ENCODE results near the gene NTRK3.

Gene NTRK3

DNA sequence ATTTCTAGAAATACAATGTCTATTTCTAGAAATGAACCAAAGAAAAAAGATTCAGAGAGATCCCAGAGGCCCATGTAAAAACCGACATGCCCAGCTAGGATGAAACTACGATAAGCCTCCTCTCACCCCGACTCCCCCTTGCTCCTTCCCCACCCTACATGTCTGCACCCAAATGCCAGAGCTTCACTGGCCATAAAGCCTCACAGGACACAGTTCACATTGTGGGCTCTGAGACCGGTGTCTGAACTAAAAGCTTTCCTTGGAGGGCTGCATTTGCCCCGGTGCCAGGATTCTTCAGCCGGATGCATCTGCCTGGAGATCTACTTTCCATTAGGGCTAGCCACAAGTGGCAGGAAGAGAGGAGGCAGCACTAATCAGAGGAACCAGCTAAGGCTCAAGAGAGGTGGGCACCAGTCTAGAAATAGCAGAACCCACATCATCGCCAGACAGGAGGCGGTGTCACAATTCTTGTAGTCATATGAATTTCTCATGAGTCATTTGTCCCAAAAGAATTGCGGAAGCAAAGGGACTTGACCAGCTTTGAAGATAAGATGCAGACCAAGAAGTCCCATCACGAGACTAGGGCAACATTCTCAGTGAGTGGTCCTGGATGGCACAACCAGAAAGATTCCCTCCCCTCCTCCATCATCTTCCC is 353.6 kb downstream of the NTRK3 start:
- no peak for DNase-seq (ENCODE audit: low spot score)
- FAIRE-seq, result no peak

DNA sequence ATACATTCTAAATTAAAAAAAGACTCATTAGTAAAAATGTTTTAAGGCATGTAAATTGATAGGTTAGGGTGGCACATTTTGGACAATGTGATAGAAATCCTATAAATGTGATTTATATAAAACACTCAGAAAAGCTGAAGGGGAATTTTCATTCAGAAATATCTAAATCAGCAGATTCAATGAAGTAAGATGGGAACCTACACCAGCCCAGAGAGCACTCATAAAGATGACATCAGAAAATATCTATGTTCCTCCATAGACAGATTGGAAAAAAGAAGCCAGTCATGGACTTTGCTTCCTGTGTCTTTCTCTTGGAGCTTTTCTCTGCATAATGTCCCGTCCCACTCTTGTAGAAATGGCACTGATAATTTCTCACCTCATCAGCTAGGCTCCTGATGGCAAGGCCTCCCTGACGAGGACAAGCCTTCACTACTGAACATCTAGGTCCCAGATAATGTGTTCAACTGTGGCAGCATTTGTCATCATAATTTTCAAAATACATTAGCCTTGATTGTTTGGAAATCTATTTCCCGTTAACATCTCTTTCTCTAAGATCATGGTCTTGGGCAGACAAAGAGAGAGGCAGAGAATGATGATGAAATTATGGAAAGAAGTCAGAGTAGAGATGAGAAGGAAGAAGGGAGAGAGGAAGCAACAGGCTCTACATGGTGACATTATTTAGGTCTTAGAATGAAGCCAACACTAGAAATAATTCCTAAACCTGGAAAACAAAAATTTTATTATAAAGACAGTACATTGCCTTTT is 354.4 kb downstream of the NTRK3 start:
- no peak for FAIRE-seq

DNA sequence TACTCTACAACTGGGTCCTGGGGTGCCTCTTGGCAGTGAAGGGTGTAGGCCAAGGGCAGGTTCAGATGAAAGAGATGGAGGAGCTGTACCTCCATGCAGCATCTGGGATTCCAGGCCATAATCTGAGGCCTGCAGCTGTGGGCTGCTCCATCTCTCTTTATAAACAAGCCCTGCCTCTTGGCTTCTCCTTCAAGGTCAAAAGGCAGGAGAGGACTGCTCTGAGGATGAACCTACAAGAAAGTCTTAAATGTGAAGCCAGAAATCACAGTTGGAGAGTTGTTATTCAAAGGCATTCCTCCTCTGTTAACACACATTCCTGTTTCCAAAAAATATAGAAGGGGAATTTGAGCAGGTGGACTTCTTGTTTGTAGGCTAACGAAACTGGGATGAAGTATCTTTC is 355.5 kb downstream of the NTRK3 start:
- no peak for DNase-seq (ENCODE audit: low spot score)
- FAIRE-seq, result no peak

More for the DNA sequence above, 354.4 kb downstream of the NTRK3 start:
- no peak for DNase-seq (ENCODE audit: low spot score)

DNA sequence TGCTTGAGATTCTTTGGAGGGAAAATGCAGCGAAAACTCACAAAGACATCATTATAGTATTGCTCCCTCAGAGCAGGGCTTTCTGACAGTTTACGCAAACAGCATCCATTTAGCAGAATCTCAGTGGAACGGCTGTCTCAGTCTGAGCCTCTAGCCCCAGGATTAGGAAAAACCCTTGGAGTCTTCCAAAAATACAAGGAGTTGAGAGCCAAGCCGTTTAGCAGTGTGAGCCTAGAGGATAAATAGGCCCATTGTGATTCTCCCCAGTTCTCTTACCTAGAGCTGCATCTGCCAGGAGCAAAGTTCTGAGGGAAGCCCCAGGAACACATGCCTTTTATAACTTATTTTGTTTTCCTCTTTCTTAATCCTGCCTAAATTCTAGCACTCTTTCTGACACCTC is 359.6 kb downstream of the NTRK3 start:
- DNase-seq (ENCODE audit: low spot score), result no peak
- FAIRE-seq, result no peak

DNA sequence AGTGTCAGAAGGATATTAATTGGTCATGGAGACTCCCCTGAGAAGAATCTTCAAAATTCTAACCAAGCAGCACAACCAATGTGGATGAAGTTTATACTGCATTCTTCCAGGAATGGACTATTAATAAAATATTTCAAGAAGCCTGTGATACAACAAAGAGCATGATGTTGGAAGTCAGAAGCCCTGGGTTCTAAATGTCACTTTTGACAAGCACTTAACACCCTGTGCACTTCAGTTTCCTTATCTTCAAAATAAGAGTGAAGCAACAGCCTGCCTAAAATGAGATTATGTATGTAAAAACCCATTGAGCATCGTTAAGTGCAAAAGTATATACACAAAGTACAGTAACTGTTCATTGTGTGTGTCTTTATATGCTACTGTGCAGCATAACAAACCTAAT is 369.4 kb downstream of the NTRK3 start:
- FAIRE-seq (no peak), DNase-seq (ENCODE audit: low spot score) (no peak)

DNA sequence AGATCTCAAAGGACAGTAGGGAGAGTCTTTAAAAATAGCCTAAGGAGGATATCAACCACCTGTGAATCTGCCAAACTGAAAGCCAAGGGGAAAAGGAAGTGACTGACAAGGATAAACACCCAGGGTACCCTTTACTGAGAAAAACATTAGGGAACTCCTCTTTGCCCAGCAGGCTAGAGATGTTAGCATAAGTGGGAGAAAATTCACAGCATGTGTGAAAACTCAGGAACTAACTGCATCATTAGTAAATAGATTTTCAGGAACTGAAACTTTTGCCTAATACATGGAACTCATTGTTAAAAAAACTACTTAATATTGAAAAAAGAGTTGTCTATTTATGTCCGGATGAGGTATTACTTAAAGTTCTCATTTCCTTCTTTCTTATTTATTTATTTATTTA is 375.5 kb downstream of the NTRK3 start:
- no peak for DNase-seq (ENCODE audit: low spot score)
- FAIRE-seq, result no peak

DNA sequence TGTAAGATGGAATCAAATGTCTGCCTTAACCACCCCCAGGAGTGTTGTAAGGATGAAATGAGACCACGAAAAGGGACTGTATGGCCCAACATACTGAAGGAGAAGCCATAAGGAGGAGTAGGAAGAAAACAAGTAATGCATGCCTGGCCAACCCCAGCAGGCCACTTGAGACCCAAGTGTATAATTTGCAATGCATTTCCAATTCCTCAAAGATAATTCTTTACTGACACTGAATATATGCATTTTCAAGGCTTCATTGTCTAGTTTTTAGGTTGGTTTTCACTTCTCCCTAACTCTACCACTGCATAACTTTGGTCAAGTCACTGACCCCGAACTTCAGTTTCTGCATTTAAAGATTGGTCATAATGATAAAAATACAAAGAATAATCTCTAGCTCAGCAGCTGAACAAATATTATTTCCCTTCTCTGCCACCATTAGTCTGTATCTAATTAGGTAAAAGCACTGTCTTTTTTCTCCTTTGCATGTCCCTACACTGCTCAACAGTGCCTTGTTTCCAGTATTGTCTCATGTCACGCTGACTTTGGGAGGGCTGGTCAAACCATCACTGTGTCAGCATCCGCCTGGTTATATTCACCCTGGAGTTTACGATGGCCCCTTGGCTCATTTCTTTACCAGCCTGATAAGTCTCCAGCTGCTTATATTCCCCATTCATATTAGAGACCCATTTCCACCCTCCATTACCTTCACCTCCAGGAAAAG is 378.6 kb downstream of the NTRK3 start:
- no peak for DNase-seq (ENCODE audit: low spot score)
- no peak for FAIRE-seq

DNA sequence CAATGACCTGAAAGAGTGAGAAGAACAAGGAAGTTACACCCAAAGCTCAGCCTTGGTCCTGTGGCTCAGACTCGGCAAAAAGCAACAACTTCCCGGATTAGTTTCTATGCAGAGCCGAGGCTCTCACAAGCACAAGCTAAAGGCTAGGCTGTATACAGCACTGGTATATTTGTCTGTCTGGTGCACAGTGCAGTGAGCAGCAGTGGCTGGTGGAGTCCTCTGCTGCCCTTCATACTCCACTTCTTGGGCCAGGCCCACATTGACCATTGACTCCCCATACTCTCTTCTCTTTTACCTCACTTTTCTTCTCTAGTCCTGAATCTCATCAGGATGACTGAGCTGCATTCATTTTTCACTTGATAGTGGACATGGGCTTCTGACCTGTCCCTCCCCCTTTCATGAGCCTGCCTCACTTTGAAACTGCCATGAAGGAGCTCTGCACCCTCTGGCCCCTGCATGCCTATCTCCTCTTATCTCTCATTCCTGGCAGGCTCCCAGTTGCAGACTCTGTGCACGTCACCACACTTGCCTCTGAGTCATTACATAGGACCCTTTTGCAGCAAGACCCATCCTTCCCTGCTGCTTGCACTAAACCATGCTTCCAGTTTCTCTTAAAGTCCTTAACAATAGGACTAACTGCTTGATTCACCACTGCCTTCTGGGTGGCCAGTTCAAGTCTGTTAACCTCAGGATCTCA is 379.3 kb downstream of the NTRK3 start:
- FAIRE-seq (no peak), DNase-seq (ENCODE audit: low spot score) (peak; percentile 85)

DNA sequence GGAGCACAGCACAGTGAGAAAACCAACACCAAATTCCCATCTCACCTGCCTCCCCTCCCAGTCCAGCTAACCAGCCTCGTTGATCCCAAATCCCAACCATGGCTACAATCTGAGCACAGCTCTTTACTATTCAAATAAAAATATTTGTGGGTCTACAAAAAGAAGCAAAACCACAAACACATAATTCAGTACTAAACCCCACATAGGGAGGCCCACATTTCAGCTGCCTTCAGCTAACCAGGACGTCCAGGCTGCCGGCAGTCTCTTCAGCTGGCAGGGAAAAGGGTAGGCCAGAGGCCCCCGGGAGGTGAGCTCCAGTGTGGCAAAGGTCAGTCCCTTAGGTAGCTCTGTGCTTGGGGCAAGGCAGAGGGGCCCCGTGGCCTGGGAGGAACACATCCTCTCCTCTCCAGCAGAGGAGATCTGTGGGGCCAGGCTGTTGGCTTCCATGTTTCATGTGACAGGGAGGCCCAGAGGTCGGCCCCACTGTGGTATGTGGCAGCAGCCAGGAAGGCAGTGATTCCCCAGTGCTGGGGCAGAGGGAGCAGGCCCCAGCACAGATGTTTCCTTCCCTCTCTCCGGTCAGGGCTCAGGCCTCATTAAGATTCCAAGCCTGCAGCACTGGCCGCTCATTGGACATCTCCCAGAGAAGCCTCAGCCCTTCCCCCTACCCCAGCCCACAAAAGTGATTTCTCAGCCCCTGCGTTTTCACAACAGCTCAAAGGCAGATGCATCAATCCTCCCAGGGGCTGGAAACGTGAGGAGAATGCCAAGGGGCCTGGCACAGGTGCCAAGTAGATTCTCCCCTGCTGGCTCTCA is 381.4 kb downstream of the NTRK3 start:
- DNase-seq (ENCODE audit: low spot score) (no peak), FAIRE-seq (no peak)

DNA sequence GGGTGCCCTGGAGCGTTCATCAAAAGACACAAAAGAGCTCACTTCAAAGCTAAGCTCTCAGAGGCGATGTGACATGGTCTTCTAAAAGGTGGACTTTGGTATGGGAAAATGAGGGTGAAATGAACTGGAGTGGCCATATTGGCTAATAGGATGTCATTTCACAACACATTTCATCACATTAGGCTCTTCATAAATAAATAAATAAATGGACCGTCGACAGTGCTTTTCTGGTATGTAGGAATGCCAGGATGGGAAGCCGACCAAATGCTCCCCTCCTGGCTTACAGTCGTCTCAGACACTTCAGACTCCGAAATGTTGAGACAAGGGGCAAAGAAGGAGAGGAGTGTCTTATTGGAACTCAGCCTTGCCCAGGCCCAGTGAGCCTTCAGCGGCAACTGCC is 383.0 kb downstream of the NTRK3 start:
- FAIRE-seq (no peak), DNase-seq (ENCODE audit: low spot score) (no peak)

DNA sequence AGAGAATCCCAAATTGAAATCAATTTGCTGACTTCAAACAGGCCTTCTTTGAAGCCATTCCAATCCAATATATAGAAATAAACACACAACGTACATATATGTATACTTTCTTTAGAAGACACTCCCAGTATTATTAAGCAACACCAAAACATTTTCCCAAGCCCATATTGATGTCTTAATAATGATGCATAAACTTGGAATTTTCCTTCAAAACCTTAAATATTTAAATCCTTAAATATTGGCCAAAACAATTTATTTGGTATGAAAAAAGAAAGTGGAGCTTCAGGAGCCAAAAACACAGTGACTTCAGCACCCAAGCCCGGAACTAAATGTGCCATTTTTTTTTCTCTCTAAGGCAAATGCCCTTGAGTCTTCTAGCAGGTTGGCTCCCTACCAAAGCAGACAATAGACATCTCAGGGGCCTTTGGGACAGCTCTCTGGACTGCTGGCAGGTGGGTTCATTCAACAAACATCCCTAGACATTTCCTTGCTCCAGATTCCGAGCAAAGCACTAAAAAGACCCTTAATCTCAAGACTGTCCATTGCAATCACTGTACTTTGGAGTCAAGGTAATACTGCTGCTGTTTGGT is 384.7 kb downstream of the NTRK3 start:
- FAIRE-seq (no peak), DNase-seq (ENCODE audit: low spot score) (no peak)

DNA sequence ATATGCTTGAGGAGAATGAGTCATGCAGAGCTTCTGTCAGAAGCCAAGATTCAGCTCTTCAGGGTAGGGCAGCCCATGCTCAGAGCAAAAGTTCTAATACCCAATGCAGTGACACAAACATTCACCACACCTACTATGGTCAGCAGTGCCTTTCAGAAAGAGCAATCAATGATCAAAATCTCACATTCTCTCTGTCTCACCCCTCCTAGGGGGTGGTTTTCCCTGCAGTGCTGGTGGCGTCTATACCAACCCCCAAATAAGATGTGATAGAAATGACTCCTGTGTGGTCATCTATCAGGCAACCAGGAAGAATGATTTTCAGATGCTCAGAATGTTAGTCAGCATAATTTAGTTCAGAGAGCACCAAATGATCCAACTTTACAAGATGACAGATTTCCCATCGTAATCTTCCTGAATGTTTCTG is 385.3 kb downstream of the NTRK3 start:
- FAIRE-seq, result no peak
- DNase-seq (ENCODE audit: low spot score), result peak; percentile 57

DNA sequence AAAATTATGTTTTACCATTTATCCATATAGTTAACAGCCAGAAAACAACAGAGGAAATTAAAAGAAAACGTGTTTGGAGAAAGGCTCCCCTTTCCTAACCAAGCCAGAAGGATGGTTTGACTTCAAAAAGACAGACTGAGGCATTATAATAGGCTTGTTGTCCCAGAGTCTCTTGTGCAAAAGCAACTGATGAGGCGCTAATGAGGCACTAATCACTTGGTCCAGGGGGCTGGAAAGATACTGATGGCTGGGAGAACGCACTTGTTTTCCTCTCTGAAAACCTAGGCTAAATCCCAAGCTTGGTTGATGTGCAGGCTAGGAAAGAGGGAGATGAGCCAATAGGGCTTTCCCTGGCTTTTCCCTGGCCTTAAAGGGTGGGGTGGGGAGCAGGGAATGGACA is 389.6 kb downstream of the NTRK3 start:
- FAIRE-seq, result no peak

DNA sequence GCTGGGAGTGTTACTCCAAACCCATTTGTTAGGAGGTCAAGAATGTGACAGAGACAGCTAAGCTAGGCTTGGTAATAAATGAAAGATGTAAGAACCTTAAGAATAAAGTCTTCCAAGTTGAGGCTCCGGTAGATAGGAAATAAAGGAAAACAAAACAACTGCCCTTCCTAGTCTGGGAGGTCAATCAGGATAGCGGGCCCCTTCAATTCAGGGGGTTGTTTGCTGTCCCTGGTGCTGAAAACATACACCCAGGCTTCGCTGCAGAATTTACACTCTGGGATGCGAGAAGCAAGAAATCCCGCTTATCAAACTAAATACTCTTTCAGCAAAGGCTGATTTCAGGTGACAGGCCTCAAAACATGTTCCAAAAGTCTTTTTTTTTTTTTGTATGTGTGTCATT is 393.4 kb downstream of the NTRK3 start:
- no peak for FAIRE-seq

More for the DNA sequence above, 389.6 kb downstream of the NTRK3 start:
- DNase-seq (ENCODE audit: low spot score), result no peak

DNA sequence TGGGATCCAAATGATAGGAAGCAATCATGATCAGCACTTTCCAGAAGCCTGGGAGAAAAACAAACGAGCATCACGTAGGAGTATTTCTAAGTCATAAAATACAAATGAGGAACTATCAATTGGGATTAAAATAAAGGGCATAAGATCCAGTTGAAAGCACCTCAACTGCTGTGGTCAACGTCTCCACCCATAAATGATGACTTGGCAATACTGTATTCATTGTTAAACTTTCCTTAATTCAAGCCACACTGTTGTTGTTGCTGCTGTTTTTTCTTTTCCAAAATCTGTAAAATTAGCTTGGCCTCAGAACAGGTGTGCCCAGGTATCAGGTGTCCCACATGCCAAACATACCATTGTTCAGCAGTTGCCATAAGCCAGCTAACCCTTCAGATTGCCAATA is 395.8 kb downstream of the NTRK3 start:
- no peak for DNase-seq (ENCODE audit: low spot score)
- no peak for FAIRE-seq

More for the DNA sequence above, 393.4 kb downstream of the NTRK3 start:
- no peak for DNase-seq (ENCODE audit: low spot score)

DNA sequence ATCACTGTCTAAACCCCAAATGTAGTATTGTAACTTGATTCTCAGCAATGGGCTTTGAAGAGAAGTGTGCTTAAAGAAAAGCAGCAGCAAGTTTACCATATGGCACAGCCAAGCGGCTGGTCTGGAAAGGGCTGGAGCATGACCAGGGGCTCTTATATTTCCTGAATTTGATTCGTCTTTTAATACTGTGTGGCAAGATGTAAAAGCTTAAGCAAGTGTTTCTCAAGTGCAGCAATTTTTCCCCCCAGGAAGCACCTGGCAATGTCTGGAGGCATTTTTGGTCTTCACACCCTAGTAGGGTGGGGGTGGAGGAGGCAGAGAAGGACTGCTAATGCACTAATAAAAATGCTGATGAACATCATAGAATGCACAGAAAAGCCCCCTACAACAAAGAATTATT is 397.9 kb downstream of the NTRK3 start:
- FAIRE-seq (no peak), DNase-seq (ENCODE audit: low spot score) (no peak)

DNA sequence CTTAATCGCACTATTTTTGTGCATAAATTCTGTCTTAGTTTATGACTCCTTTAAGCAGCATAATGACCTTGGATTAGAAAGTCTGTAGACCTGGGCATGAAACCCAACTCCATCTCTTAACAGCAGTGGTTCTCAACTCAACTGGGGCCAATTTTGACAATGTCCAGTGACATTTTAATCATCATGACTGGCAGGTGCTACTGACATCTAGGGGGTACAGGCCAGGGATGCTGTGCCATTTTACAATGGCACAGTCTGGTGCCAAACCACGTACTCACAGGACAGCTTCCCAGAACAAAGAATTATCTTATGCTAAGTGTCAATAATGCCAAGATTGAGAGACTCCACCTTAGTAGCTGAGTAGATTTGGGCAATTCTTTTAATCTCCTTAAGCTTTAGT is 405.0 kb downstream of the NTRK3 start:
- FAIRE-seq, result no peak
- no peak for DNase-seq (ENCODE audit: low spot score)

DNA sequence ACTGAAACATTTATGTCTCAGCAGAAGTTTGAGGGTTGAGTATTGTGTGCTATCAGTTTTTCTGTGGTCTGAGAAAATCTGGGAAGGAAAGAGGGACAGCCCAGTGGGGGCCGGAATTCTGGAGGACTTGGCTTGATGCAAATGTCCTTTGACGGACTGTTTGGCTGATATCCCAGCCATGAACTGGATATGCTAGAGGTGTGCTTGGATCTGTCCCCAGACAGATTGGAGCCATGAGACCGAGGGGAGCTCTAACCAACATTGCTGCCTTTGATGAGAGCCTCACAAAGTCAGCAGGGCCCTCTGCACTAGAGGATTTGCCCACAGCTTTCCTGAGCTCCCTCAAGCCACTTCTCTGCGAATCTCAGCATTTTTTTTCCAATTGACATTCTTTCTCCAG is 405.6 kb downstream of the NTRK3 start:
- FAIRE-seq, result no peak
- no peak for DNase-seq (ENCODE audit: low spot score)

DNA sequence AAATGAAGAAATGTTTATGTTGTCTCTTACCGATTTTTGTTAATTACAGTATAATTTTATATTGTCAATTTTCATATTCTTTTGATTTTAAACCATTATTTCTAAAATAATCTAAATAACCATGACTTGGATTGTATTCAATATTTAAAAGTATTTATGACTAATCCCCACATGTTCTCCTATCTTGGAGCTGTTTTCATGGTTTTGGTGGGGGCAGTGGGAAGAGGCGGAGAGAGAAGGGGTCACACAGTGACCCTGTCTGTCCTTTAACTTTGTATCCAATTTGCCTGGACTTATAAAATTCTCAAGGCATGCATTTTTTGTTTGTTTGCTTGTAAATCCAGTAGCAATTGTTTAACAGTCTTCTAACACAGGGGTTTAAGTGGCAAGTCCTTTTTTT is 407.4 kb downstream of the NTRK3 start:
- DNase-seq (ENCODE audit: low spot score) (no peak), FAIRE-seq (no peak)

DNA sequence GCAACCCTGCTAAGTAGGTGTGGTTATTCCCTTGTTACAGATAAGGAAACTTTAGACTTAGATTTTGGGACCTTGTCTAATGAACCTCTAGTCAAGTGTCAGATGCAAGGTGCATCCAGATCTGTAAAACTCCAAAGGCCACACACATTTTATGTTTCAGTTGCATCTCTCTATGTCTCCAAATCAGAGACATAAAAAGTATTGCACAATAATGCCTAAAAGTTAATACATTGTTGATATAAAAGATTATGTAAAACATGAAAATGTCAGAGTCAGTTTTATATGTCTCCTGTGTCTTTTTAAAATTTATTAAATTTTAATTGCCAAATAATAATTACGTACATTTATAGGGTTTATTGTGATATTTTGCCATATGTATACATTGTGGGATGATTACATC is 408.5 kb downstream of the NTRK3 start:
- FAIRE-seq (no peak), DNase-seq (ENCODE audit: low spot score) (no peak)

DNA sequence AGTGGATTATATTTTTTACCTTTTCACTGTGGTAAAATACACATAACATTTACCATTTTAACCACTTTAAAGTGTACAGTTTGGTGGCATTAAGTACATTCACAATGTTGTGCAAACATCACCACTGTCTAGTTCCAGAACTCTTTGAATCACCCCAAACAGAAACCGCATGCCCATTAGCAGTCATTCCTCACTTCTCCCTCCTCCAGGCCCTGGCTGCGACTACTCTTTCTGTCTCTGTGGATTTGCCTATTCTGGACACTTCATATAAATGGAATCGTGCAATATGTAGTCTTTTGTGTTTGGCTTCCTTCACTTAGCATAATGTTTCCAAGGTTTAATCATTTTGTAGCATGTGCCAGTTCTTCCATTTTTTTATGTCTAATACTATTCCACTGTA is 409.8 kb downstream of the NTRK3 start:
- FAIRE-seq, result no peak
- DNase-seq (ENCODE audit: low spot score), result no peak
